HG02678 (cell line): ENCODE data around the gene RANBP9.

Source experiments
- ATAC-seq: cut with Tn5 transposase; IDR thresholded peaks from one replicate; pipeline ENCODE4 v1.9.1; 2021; ENCODE audit warnings: mild to moderate bottlenecking, moderate library complexity; ENCODE audit not compliant: unreplicated experiment

RANBP9 gene

DNA sequence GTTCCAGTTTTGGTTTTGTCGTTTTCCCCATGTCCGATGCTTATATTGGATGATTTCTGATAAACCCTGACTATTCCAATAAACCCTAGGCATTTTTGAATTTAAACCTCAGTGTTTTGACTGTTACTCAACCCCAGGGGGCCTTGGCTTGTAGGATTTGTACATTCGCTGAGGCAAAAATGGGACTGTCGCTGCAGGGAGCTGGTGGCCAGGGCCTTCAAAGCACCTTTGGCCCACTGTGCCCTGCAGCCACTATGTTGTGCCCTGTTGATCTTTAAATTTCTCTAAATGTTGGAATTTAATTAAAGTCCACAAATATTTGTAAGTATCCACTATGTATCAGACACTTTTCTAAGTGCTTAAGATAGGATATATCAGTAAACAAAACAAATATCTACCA, 106.0 kb downstream of the RANBP9 start:
- ATAC-seq: no peak

DNA sequence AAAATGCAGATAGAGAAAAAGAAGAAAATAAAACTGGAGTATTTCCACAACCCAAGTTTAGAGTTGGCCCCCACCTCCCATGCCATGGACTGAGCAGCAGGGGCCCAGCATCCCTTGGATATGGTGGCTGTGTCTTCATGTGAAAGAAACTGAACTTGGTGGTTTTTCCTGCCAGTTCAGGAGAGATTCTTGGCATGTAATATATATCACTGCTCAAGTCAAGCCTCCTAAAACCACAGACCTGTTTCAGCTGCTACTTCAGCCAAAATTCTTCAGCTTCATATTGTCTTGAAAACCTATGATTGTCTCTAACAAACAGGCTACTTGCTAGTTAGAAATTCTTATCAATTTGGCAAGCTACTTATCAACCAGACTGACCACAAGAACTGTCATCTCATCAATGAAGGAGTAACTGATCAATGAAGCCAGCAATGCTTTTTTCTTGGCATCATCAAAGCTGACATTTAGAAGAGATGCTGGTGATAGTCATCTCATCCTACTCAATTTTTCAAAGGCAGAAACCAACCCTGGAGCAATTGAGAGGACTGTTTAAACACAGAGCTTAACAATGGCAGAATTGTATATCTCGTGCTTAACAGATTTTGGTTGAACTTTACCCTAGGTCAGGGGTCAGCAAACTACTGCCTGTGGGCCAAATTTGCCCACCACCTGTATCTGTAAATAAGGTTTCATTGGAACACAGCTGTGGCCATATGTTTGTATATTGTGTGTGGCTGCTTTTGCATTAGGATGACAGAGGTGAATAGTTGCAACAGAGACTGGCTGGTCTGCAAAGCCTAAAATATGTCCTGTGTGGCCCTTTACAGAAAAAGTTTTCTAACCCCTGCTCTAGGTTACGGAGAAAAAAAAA, 106.9 kb downstream of the RANBP9 start:
- ATAC-seq: no peak

DNA sequence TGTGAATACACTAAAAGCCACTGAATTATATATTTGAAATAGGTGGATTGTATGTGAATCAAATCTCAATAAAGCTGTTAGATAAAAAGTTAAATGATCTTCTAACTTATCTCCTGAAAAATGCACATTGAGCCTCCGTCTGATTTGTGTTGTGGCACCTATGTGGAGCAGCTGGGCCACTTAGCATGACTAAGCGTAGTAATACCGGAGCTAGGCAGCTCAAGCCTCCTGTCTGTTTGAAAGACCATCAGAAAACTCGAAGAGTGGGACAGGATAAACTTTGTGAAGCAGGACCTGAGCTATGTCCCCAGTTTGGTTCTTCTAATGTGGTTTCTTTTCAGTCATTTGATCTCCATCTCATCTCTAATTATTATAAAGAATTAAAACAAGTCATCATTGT, 107.5 kb downstream of the RANBP9 start:
- no peak for ATAC-seq

DNA sequence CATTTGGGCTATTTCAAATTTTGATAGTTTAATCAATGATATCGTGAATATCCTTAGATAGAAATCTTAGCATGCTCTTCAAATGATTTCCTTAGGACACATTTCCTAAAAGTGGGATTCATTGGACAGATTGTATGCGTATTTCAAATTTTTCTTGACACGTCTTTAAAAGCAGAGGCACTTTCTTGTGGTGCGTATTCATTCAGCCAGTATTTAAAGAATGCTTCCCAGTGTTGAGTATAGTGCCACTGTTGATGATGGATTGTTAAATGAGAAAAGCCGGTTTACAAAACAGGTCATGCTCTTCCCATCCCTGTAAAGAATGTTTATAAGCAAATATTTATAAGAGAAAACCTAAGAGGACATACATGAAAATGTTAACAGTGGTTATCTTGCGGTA, 111.6 kb downstream of the RANBP9 start:
- ATAC-seq: no peak

DNA sequence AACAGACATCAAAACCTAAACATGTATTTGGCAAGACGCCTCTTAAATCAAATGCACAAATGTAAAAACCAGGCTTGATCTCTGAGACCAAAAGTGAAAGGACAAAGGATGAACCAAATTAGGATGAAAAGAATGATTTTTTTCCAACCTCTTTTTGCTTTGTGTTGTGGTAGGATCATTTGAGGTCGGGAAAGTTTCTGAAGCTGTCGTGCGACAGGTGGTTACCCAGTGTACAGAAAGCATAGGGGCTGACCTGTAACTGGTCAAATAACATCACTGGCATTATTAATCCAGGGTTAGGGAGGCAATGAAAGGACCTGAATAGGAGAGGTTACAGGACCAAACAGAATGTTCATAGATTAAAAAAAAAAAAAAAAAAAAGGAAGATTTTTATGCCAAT, 114.6 kb downstream of the RANBP9 start:
- no peak for ATAC-seq

DNA sequence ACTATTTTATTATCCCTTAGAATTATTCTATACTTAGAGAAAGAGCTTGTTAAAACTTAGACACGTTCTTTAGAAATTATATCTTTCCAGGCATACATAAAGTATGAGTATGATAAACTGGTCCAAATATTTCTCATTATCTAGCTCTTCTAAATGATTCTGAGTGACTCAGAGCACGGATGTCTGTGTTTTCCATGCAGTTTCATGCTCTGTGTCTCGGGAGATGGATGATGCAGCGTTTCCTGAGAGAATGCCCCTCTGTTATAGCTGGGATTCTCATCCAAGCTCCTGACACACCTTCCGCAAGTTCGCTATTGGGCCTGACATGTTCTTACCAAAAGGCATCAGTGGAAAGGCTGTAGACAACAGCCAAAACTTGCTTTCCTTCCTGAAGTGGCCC, 117.9 kb downstream of the RANBP9 start:
- no peak for ATAC-seq

DNA sequence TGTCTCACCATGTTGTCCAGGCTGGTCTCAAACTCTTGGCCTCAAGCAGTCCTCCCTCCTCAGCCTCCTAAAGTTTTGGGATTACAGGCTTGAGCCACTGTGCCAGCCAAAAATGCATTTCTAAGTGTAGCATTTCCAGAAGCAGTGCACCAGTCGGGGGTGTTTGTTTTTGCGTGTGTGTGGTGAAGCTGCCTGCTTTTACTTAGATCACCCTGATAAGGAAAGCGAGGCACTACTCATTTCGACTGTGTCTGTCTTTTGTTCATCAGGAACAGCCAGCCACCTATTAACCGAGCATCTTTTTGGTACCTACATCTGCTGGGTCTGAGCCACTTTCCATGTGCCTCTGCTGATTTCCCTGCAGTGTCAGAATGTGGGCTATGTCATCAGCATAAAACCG, 118.5 kb downstream of the RANBP9 start:
- ATAC-seq: no peak

DNA sequence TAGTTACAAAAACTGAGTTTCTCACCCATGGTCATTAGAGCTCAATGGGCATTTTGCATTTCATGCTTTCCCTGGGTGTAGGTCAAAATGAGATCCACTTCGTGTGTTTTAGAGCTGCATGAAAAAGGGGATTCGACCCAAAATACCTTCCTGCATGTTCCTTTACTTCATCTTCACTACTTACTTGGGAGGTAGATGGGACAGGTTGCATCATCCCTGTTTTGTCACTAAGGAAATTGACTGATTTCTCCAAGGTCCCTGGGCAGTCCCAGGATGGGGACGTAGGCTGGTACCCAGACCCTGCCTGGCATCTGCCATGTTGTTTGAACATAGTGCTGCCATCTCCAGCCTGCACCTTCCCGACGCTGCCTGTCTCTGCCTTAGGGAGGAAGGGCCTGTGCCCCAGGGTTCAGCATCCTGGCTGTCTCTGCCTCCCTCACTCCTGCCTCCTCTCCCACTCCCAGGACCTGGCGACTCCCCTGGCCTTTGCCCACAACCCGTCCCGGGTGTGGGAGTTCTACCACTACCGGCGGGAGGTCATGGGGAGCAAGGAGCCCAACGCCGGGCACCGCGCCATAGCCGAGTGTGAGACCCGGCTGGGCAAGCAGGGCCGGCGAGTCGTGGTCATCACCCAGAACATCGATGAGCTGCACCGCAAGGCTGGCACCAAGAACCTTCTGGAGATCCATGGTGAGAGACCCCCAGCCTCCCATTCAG, 120.3 kb downstream of the RANBP9 start:
- ATAC-seq: no peak

DNA sequence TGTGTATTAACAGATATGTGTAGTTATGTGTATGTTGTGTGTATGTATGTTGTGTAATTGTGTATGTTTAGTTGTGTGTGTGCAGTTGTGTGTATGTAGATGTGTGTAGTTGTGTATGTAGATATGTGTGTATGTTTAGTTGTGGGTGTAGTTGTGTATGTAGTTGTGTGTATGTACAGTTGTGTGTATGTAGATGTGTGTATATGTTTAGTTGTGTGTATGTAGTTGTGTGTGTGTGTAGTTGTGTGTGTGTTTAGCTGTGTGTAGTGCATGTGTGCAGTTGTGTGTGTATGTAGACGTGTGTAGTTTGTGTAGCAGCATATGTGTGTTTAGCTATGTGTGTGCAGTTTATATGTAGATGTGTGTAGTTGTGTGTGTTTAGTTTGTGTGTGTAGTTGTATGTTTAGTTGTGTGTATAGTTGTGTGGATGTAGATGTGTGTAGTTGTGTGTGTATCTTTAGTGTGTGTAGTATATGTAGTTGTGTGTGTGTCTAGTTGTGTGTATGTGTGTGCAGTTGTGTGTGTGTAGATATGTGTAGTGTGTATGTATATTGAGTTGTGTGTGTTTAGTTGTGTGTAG, 121.0 kb downstream of the RANBP9 start:
- ATAC-seq: no peak

DNA sequence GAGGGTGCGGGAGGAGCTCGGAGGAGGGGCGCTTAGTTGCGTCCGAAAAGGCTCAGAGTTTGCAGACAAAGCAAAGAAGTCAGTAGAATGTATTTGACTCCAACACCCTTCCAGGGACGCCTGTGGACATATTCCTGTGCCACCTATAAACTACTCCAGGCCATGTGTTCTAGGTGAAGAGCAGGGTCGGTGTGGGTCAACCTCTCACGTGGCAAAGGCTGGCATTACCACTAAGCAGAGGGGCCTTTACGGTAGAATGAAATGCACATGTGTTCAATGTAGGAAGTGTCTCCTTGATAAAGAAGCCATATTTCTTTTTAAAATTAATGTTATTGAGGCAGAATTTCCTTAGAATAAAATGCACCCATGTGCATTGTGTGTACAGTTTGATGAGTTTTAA, 121.8 kb downstream of the RANBP9 start:
- no peak for ATAC-seq

DNA sequence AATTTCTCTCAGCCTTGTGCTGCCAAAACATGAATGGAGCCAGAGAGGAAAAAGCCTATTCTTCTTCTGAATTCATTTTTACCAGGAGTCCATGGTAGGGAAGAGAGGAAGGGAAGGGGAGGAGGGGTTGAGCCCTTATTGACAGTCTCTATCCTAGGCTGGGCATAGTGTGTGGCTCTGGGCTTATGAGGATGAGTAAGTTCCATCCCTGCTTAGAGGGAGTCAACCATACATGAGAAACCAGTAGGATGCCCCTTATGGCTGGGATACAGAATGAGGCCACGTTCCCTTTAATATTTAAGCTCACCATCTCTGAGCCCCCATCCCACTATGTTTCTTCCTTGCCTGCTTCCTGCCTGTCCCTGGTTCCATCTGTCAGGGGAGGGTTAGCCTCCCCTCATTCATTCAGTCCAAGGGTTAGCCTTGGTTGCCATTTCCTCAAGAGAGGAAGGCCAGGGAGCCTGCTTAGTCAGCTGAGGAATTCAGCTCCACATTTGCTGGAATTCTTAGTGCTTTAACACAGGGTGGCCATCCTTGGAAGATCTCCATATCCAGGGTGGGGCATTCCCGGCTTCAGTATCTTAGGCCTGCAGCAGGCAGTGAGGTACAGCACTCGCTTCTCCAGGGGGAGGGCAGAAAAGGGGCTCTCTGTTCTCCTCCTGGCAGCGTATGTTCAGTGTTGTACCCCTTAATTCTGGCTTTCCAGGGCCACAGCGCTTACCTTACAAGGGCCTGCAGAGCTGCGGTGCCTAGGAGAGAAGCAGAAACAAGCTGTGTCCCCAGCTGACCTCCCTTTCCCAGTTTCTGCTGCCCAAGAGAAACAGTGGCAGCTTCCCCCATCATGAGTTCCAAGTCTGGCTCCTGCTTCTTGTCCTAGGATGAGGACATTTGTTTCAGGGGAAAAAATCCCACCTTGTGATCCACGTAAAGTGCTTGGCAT, 124.8 kb downstream of the RANBP9 start:
- no peak for ATAC-seq

- ATAC-seq: no peak
Measured at GRCh38 chr6:13581700-13582229, 129.9 kb downstream of the RANBP9 start.

DNA sequence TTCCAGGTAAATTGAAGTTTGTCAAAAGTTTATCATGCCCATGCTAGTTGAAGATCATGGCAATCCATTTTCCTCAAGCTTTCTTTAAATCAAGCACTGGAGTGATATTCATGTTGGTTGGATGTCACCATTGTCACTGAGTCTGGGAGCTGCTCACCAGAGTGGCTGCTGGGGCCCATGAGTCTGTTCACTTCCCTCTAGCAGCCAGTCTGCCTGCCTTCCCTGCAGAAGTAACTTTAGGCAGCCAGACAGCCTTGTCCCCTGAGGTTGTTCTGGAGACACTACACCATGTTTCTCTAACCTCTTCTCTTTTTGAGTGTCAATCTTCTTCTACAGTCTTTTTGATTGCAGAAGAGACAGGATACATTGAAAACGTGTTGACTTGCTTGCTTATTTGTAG, 131.7 kb downstream of the RANBP9 start:
- ATAC-seq: no peak

DNA sequence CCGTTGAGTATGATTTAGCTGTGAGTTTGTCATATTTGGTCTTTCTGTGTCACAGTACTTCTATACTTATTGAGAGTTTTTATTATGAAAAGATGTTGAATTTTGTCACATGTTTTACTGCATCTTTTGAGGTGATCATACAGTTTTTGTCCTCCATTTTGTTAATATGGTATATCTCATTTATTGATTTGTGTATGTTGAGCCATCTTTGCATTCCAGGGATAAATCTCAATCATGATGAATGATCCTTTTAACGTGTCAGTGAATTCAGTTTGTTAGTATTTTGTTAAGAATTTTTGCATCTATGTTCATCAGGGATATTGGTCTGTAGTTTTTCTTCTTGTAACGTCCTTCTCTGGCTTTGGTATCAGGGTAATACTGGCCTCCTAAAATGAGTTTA, 133.7 kb downstream of the RANBP9 start:
- ATAC-seq: no peak

DNA sequence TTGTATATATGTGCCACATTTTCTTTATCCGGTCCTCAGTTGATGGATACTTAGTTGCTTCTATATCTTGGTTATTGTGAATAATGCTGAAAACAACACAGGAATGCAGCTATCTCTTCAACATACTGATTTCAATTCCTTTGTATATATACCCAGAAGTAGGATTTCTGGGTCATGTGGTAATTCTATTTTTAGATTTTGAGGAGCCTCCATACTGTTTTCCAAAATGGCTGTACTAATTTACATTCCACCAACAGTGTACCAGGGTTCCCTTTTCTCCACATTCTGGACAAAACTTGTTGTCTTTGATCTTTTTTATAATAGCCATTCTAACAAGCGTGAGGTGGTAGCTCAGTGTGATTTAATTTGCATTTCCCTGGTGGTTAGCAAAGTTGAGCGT, 135.6 kb downstream of the RANBP9 start:
- ATAC-seq: no peak

DNA sequence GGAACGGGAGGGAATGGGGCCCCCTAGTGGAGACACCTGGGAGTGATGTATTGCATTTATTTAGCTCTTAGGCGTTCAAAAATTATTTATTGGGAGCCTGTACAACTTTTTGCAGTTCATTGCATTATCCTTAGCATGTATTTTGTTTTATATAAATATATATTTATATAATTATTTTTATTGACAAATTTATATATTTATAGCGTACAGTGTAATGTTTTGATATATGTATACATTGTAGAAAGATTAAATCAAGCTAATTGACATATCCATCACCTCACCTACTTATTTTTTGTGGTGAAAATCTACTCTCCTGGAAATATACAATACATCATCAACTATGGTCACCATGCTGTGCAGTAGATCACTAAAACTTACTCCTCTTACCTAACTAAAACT, 136.3 kb downstream of the RANBP9 start:
- ATAC-seq: no peak

DNA sequence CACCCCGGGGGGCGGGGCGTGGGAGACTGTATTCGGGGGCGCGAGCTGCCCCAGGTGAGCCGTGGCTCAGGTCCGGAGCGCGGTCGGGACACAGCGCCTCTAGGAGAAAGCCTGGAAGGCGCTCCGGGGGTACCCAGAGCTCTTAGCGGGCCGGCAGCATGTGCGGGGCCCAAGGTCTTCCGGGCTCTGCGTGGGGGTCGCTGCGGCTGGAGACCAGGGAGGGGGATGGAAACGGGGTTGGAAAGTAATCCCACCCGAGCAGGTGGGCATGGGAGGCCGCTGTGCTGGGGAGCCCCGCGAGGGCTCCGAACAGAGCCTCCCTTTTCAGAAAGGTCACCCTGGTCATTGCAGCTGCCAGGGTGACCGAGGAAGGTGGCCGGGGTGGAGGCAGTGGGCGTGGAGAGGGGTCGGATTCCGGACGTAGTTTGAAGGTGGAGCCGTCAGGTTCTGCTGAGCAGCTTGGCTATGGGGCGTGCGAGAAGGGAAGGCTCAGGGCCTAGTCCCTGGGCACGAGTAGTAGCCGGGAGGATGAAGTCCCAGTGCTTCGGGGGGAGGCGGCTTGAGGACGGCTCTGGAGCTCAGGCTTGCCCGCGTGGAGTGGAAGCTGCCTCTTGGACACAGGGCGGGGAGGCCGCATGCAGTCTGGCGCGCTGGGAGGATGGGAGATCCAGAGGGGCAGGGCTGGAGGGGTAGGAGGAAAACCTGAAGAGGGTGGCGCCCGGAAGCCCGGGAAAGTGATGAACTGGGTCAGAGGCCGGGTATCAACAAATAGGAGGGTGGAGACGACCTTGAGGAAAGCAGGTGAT, 136.9 kb downstream of the RANBP9 start, which contains the start of gene SIRT5:
Gene SIRT5, plus strand, starts transcription at position 31 of the 806 bp plus-strand sequence. CDS start 9,510 bp downstream, outside the sequence.
- peak; percentile 61 for ATAC-seq

DNA sequence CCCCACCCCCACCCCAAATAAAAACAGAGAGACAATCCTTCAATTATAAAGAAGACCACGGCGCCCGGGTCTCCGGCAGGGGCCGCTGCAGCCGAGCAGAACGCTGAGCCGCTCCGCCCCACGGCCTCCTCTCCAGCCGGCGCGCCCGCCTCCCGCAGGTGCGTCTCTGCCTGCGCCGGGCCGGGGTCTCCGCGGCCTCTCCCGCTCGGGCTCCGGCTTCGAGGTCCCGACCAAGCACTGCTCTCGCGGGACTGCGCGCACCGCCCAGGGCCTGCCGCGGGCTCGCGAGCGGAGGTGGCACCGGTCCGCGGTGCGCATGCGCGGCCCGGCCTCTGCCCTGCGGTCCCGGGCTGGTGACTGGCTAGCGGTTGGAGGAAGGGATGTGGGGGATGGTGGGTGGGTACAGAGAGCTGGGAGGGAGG, 137.5 kb downstream of the RANBP9 start:
- peak; percentile 83 for ATAC-seq

GRCh38 chr6:13573669-13574110, 137.9 kb downstream of the RANBP9 start:
- ATAC-seq: no peak
